Smooth muscle cell of the brain vasculature (primary cell): ENCODE data around the gene ACSS1.

Experiments
- DNase-seq: peaks from one replicate; pipeline ENCODE4 v3.0.0-alpha.2; 2012; ENCODE audit warnings: low read depth, low spot score

Gene ACSS1

DNA sequence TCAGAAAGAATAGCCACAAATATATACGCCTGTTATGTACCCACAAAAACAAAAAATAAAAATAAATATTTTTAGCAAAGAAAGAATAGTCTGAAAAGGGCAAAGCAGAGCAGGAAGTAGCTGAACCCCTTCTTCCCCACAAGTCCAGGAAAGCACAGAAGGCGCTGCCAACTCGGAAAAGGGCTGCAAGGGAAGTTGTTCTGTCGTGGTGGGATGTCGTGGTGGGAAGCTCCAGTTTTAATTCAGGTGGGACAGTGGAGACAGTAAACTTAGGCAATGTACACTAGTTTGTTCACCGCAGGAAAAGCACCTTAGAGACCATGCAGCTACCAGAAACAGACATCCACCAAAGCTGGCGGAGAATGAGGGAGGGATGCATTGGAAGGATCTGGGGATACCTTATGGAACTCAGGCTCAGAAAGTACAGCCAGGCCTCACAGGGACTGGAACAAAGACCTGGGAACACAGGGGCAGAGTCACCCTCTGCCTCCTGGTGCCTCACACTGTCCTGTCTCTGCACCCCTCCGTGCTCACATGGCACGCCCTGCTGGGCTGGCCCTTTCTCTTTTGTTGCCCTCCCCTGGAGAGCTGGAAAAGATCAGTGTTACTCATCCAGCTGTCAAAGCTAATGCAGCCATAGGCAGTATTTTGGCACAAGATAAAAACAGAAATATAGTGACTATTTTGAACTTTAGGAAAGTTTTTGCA, 62.0 kb downstream of the ACSS1 start:
- no peak for DNase-seq

- DNase-seq, result peak; percentile 61
Observed at GRCh38 chr20:24994470-24995368, 63.2 kb downstream of the ACSS1 start.

- DNase-seq, result no peak
Observed at GRCh38 chr20:24994186-24994465, 63.8 kb downstream of the ACSS1 start.

DNA sequence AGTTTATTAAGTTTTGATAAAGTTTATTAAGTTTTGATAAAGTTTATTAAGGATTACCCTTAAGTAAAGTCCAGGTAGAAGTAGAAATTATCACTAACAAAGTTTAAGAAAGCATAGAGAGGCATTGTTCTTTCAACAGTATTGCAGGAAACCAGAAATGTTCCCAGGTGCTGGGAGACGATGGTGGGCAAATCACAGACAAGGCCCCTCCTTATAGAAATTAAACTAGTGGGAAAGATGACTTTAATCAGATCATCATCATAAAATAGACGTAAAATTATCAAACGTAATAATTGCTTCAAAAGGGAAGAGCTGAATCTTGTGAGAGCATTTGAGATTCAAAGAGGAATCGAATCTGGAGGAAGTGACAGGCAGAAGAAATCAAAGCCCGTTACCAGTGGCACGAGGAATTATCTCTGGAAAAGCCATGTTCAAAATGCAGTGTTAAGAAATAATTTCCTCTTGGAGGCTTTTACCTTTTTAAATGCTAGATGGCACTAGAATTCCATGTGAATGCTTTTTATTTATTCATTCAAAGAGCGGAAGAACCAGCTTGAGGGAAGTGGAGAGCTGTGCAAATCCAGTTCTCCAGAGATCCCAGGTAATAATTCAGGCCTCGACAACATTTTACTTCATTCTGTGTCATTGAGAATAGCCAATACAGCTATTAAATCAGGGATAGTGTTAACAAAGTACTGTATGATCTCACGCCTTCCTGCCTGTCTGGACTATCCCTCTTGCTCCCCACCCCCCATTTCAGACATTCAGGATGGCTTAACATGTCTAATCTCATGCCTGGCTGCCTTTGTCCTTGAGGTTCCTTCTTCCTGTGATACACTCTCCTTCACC, 64.4 kb downstream of the ACSS1 start:
- DNase-seq, result no peak

DNA sequence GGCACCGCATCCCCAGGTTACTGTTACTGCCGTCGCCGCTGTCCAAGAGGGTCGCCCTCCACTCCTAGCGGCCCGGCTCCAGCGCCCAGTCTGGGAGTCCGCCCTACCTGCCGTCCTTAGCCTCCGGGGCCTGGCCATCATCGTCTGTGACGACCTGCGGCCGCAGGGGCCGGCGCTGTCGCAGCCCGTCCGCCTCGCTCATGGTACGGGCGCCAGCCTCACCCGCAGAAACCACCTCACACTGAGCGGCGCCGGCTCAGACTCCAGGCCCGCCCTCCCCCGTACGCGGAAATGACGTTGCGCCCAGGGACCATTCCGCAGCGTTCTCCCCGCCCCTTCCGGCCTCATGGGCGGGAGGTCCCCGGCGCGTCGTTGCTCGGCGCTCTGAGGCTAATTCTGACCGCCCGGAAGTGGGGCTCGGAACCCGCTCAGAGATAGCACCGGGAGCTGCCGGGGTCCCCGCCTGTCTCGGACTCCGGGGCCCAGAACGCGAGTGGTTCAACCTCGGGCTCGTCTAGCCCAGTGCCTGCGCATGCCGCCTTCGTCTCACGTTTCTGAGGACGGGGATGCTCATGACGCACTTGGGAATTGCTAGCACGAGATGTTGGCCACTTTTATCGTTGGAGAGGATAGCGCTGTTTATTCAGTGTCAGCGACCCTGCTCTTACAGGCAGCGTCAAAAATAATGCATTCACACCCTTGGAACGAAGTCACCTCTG, 65.3 kb downstream of the ACSS1 start, which contains the start of gene APMAP:
Gene APMAP (minus strand): TSS at position 265 of the 719 bp plus-strand sequence. CDS start 63 bp downstream, at position 202.
- peak; percentile 69 for DNase-seq

DNA sequence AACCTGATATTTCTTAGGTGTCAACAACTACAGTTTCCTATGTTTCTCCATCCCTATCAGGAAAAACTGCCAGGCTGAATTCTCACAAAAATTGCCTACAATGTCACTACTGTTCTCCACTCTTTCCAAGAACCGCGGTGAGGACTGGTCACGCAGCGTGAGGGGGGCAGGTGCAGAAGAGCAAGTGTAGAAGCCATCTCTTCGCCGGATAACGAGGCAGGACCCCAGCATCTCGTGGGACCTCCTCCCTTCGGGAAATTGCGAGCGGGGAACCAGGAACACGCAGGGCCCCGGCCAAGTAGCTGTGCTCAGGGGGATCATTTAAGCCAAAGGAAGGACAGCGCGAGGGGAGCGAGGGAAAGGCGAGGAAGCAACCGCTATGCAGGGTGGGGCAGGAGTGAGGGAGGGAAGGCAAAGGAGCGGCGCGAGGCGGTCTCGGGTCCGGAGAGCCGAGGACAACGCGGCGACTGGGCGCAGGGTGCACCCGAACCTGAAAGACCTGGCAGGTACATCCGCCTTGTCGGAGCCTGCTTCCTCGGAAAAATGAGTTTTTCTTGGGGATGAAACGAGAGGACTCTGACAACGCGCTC, 65.9 kb downstream of the ACSS1 start:
- DNase-seq, result no peak

DNA sequence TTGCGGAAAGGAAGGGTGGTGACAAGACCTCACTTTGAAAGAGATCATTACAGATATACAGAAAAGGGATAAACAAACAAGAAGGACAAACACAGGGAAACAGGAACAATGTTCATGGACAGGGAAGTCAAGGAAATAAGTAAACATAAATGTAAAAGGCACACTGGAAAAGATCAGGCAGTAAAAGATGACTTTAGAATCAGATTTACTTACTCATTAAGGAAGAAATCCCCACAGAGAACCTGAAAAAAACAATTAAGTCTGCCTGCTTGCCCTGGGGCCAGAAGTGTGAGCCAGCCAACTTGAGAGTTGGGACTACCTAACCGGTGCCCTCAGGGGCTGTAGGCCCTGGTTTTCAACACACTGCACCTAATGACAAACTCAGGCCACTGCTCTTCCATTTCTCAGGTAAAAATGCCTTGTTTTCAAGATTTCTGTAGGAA, 67.1 kb downstream of the ACSS1 start:
- DNase-seq, result no peak

DNA sequence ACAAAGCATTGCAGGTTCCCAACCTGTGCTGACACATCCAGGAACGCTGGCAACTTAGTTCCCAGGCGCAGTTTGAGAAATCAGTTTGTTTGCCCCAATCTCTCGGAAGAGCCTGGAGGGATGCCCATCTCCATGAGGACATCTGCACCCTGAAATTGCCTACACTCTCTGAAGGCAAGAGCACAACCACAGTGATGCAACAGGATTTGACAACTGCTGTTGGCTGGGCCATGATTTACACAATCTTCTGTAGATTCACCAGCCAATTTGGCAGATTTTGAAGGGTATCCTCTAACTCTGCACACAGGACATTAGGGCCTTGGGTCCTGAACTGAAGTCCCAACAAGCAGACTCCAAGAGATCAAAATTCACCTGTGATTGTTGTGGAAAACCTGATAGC, 68.8 kb downstream of the ACSS1 start:
- no peak for DNase-seq

GRCh38 chr20:24987873-24988835, 69.8 kb downstream of the ACSS1 start:
- no peak for DNase-seq

DNA sequence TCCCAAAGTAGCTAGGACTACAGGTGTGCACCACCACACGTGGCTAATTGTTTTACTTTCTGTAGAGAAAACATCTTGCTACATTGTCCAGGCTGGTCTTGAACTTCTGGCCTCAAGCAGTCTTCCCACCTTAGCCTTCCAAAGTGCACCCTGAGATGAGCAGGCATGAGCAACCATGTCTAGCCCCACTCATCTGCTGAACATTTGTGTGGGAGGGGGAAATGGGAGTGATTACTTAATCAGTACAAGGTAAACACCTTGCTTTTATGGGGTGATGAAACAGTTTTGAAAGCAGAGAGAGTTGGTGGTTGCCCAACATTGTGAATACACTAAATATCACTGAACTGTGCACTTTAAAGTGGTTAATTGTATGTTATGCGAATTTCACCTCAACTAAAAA, 70.7 kb downstream of the ACSS1 start:
- no peak for DNase-seq

- DNase-seq, result no peak
Observed at GRCh38 chr20:24986436-24987015, 71.4 kb downstream of the ACSS1 start.

GRCh38 chr20:24985802-24986201, 72.1 kb downstream of the ACSS1 start:
- no peak for DNase-seq

GRCh38 chr20:24984961-24985640, 72.8 kb downstream of the ACSS1 start:
- DNase-seq, result no peak

- no peak for DNase-seq
Observed at GRCh38 chr20:24983896-24984295, 74.0 kb downstream of the ACSS1 start.

DNA sequence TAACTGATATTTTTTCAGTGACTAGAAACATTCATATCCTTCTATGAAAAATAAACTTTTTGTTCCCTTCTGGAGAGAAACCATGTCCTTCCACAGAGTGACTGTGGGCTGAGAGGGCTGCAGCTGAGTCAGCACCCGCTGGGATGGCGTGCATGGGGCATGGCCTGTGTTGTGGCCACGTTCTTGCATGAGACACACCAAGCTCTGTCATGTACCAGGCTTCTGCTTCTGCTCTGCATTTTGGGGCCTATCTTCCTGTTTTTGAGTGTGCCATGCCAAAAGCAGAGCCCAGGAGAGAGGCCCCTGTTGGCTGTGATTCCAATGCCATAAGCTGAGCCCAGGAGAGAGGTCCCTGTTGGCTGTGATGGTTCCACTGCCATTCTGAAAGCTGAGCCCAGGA, 76.1 kb downstream of the ACSS1 start:
- DNase-seq, result no peak

DNA sequence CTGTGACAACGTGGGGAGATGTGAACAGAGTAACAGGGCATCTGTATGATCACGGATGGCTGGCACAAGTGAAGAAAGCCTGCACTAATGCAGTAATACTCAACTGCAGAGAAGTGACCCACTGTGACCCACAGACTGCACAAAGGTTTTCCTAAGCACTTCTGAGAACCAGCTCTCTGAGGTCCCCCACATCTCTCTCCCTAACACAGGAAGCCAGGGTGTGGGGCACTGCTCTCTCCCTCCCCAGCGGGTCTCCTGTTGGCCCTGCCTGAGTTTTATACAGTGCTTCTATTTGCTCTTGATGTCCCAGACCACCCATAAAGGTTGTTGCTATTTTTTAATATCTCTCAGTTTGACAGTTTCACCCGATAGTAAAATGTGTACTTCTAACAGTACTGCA, 76.7 kb downstream of the ACSS1 start:
- DNase-seq, result no peak

DNA sequence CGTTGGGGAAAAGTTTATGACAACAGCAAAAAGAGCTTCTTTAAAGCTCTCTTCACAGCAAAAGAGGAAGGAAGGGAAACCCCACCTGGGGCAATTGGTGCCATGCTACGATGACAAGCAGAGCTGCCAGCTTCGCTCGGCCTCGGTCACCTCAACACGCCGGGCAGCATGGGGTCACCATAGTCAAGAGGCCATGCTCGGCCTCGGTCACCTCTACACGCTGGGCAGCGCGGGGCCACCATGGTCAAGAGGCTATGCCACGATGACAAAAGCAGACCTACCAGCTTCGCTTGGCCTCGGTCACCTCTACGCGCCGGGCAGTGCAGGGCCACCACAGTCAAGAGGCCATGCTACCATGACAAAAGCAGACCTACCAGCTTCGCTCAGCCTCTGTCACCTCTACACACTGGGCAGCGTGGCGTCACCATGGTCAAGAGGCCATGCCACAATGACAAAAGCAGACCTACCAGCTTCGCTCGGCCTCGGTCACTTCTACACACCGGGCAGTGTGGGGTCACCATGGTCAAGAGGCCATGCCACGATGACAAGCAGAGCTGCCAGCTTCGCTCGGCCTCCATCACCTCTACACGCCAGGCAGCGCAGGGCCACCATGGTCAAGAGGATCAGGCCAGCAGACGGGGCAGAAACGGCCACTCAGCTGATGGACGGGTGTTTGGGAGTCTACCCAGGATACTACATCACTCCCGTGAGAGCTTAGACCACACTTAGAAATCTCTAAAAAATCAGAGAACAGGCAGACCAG, 77.5 kb downstream of the ACSS1 start:
- no peak for DNase-seq
